HEK293T (cell line): ENCODE data around the gene FCER2.

Experiments
- CTCF ChIA-PET: fragments of 350-600 bp; formaldehyde crosslinking; extraction: SDS; loops from one replicate; lab custom pipeline; 2021; ENCODE audit warnings: antibody characterized with exemption, inconsistent platforms; lab: Yijun Ruan, JAX
- POLR2A ChIA-PET: fragments of 350-600 bp; formaldehyde crosslinking; extraction: SDS; loops from one replicate; lab custom pipeline; 2020; ENCODE audit warnings: antibody characterized with exemption, inconsistent platforms; lab: Yijun Ruan, JAX
- DNase-seq: peaks from one replicate; pipeline ENCODE4 v3.0.0; 2012; ENCODE audit warnings: mixed read lengths; ENCODE audit errors: extremely low spot score
- ARNT ChIP-seq: fragments of 450-650 bp; IDR thresholded peaks from 2 replicates; pipeline ENCODE4 v1.6.1; 2017; ENCODE audit warnings: mild to moderate bottlenecking
- BHLHE40 ChIP-seq: fragments of 450-650 bp; IDR thresholded peaks from 2 replicates; pipeline ENCODE4 v1.6.1; 2016; ENCODE audit warnings: mild to moderate bottlenecking, moderate library complexity, borderline replicate concordance
- CTBP1 ChIP-seq: fragments of 450-650 bp; IDR thresholded peaks from 2 replicates; pipeline ENCODE4 v1.6.1; 2016; ENCODE audit warnings: borderline replicate concordance
- ELF4 ChIP-seq: fragments of 450-650 bp; IDR thresholded peaks from 2 replicates; pipeline ENCODE4 v1.6.1; 2017; ENCODE audit warnings: antibody characterized with exemption
- FOXA1 ChIP-seq: fragments of 450-650 bp; IDR thresholded peaks from 2 replicates; pipeline ENCODE4 v1.6.1; 2016; ENCODE audit warnings: mild to moderate bottlenecking
- FOXK2 ChIP-seq: fragments of 450-650 bp; IDR thresholded peaks from 2 replicates; pipeline ENCODE4 v1.6.1; 2016; ENCODE audit warnings: mild to moderate bottlenecking
- FOXM1 ChIP-seq: fragments of 450-650 bp; IDR thresholded peaks from 2 replicates; pipeline ENCODE4 v1.6.1; 2017; ENCODE audit warnings: mild to moderate bottlenecking, borderline replicate concordance
- HDGF ChIP-seq: fragments of 450-650 bp; IDR thresholded peaks from 2 replicates; pipeline ENCODE4 v1.6.1; 2017; ENCODE audit warnings: antibody characterized with exemption, borderline replicate concordance
- L3MBTL2 ChIP-seq: fragments of 450-650 bp; conservative IDR thresholded peaks from 2 replicates; pipeline ENCODE4 v1.6.1; 2016; ENCODE audit warnings: mild to moderate bottlenecking
- LEF1 ChIP-seq: fragments of 450-650 bp; IDR thresholded peaks from 2 replicates; pipeline ENCODE4 v1.6.1; 2017; ENCODE audit warnings: mild to moderate bottlenecking, borderline replicate concordance
- NFRKB ChIP-seq: fragments of 450-650 bp; IDR thresholded peaks from 2 replicates; pipeline ENCODE4 v1.6.1; 2016; ENCODE audit warnings: mild to moderate bottlenecking, moderate library complexity
- SP1 ChIP-seq: fragments of 450-650 bp; IDR thresholded peaks from 2 replicates; pipeline ENCODE4 v1.6.1; 2017
- SUZ12 ChIP-seq: fragments of 450-650 bp; IDR thresholded peaks from 2 replicates; pipeline ENCODE4 v1.6.1; 2016; ENCODE audit warnings: mild to moderate bottlenecking
- TARDBP ChIP-seq: fragments of 450-650 bp; IDR thresholded peaks from 2 replicates; pipeline ENCODE4 v1.6.1; 2016
- ZNF384 ChIP-seq: fragments of 450-650 bp; IDR thresholded peaks from 2 replicates; pipeline ENCODE4 v1.6.1; 2016
- TF ChIP-seq, protein P1 (sequence below): fragments of 450-650 bp; IDR thresholded peaks from 2 replicates; pipeline ENCODE4 v1.6.1; 2016

FCER2 gene

GRCh38 chr19:7676376-7676775 is 25.6 kb downstream of the FCER2 start:
- CTCF ChIA-PET = no interaction called here
- POLR2A ChIA-PET = no interaction called here

DNA sequence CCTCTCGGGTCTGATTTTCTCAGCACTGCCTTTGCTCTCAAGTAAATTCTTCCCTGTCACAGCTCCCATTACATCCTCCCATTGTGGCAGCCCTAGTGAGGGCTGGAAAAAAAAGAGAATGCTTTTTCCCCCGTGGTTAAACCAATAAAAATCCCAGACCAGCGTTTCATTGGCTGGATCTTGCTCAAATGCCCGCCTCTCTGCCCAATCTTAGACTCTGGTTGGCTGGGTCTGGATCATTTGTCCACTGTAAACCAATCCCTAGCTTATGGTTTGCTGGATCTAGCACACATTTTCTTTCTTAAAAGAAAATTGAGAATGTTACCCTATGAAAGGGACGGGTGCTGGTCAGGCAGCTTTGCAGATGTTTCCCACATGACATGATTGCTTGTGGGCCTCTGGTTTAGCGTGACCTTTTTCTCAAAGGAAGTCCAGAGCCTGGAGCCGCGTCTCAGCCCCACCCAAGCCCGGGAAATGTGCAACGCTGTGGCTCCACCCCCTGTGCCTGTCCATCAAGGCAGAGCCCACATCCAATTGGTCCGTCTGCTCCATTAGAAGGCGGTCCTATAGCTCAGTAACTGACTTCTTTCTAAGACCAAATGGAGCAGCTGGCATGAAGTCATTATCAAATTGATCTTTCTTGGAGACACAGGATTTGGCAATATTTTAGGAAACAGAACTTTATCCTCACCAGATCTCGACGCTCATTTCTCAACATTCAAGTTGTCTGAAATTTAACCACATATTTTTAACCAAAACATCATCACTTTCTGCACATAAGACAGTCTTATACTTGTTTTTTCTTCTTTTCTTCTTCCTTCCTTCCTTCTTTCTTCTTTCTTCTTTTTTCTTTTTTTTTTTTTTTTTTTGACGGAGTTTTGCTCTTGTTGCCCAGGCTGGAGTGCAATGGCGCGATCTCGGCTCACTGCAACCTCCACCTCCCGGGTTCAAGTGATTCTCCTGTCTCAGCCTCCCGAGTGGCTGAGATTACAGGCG is 27.6 kb downstream of the FCER2 start:
- ChIA-PET POLR2A (no interaction called here), CTCF (interaction anchor here (1.2 kb wide), 1 partner anchor 106 kb away, joined by 6 read pairs; no protein-coding TSS in a partner anchor)
- TF ChIP-seq L3MBTL2 = 0 out of 2 replicates have a peak, but pooled peaks have one; percentile 12
- no peak for TF ChIP-seq ZNF384
- no peak for TF ChIP-seq LEF1
- TF ChIP-seq SP1 = no peak
- TF ChIP-seq, protein P1, sequence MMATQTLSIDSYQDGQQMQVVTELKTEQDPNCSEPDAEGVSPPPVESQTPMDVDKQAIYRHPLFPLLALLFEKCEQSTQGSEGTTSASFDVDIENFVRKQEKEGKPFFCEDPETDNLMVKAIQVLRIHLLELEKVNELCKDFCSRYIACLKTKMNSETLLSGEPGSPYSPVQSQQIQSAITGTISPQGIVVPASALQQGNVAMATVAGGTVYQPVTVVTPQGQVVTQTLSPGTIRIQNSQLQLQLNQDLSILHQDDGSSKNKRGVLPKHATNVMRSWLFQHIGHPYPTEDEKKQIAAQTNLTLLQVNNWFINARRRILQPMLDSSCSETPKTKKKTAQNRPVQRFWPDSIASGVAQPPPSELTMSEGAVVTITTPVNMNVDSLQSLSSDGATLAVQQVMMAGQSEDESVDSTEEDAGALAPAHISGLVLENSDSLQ = peak; percentile 98
- DNase-seq = peak; percentile 86

More at GRCh38 chr19:7676376-7676775, 25.6 kb downstream of the FCER2 start:
- DNase-seq = no peak
- no peak for TF ChIP-seq ELF4
- no peak for TF ChIP-seq HDGF
- TF ChIP-seq FOXA1 = no peak
- TF ChIP-seq BHLHE40 = no peak
- no peak for TF ChIP-seq LEF1
- no peak for TF ChIP-seq FOXK2
- TF ChIP-seq ZNF384 = no peak
- no peak for TF ChIP-seq NFRKB
- TF ChIP-seq SP1 = no peak
- TF ChIP-seq CTBP1 = no peak
- TF ChIP-seq SUZ12 = no peak
- no peak for TF ChIP-seq FOXM1
- TF ChIP-seq ARNT = no peak
- no peak for TF ChIP-seq L3MBTL2
- TF ChIP-seq, protein P1 = no peak
- TF ChIP-seq TARDBP = no peak

DNA sequence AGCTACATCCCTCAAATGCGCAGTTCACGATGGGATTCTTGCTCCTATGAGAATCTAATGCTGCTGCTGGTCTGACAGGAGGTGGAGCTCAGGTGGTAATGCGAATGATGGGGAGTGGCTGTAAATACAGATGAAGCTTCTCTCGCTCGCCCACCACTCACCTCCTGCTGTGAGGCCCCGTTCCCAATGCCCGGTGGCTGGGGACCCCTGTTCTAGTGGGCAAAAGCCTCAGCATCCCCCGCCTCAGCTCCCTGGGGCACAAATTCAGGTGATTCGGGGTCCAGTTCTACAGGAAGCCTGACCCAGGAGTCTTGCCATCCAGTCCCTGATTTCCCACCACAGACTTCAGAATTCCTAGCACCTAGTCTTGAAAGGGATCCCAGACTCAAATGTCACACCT is 29.4 kb downstream of the FCER2 start:
- POLR2A ChIA-PET = interaction anchor here (2.4 kb wide), 1 partner anchor 8 kb away, joined by 7 read pairs; the partner anchor contains the start of gene TRAPPC5
- DNase-seq = no peak
- CTCF ChIA-PET = no interaction called here
- TF ChIP-seq HDGF = no peak
- no peak for TF ChIP-seq TARDBP
- TF ChIP-seq FOXM1 = no peak
- TF ChIP-seq SP1 = no peak
- no peak for TF ChIP-seq ELF4
- no peak for TF ChIP-seq NFRKB
- TF ChIP-seq, protein P1 = no peak
- TF ChIP-seq LEF1 = no peak
- TF ChIP-seq CTBP1 = no peak
- no peak for TF ChIP-seq L3MBTL2
- TF ChIP-seq ZNF384 = no peak
- no peak for TF ChIP-seq BHLHE40
- no peak for TF ChIP-seq FOXK2

- no peak for DNase-seq
- ChIA-PET CTCF (no interaction called here), POLR2A (interaction anchor here (2.4 kb wide), 1 partner anchor 10 kb away, joined by 7 read pairs; the partner anchor contains the start of gene TRAPPC5)
- TF ChIP-seq TARDBP = no peak
- TF ChIP-seq FOXK2 = no peak
- TF ChIP-seq HDGF = no peak
- no peak for TF ChIP-seq ARNT
- TF ChIP-seq, protein P1 = no peak
- no peak for TF ChIP-seq NFRKB
- TF ChIP-seq SUZ12 = no peak
These were observed 31.1 kb downstream of the FCER2 start for GRCh38 chr19:7670790-7671189.

DNA sequence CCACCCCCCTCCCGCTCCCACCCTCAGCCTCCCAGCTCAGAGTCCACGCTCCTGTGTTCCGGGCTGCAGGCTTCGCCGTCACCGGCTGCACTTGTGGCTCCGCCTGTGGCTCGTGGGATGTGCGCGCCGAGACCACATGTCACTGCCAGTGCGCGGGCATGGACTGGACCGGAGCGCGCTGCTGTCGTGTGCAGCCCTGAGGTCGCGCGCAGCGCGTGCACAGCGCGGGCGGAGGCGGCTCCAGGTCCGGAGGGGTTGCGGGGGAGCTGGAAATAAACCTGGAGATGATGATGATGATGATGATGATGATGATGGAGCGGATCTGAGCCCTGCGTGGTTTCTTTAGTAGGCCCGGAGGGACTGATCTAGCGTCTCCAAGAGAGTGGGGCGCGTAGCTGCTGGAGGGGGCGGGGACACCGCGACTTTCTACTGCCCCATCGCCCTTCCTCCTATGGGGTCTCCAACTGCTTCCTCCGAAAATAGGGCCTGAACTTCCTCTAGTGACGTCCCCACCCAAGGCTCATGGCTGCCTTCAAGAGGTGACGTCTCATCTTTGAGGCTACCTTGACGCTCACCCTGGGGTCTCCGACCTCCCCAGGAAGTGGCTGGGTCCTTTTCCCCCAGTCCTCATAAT is 31.7 kb downstream of the FCER2 start:
- TF ChIP-seq NFRKB (no peak), L3MBTL2 (peak; percentile 34; the same call in 1 of the 2 replicates), FOXK2 (no peak), LEF1 (no peak), ZNF384 (no peak), ARNT (no peak)
- DNase-seq = no peak
- CTCF ChIA-PET = interaction anchor here (0.6 to 1.6 kb wide), 2 partner anchors 11 to 156 kb away, joined by 4 to 9 read pairs; partner anchors contain the start of gene TRAPPC5
- POLR2A ChIA-PET = interaction anchor here (1.2 to 2.4 kb wide), 2 partner anchors 10 to 11 kb away, joined by 4 to 7 read pairs; partner anchors contain the start of gene TRAPPC5
